Ovary (tissue), 9 donors: Measurements from ENCODE around the gene LGR5. TPM values are rescaled to one million over a fixed set of nuclear protein-coding genes. Genes with fewer than 3 reads are reported as not detected.
"Not testable (repeated sequence)": the region's sequence is repeated elsewhere in the genome, so short reads cannot be mapped to it uniquely, and the experiment has no call there.

Experiments
- DNase-seq, 5 donors: peaks; one replicate each; pipeline ENCODE4 v3.0.0-alpha.2; 2019 to 2020
- H3K27ac ChIP-seq, 2 donors: fragments of 200-600 bp; one replicate each; pipeline versions ENCODE4 v1.5.1 to v1.8.0; 2019 to 2022
- H3K27me3 ChIP-seq: fragments of 200-600 bp; one replicate; pipeline ENCODE4 v1.8.0; 2022
- H3K36me3 ChIP-seq: fragments of 200-600 bp; sonication (generic); one replicate; pipeline ENCODE4 v1.5.1; 2019
- H3K4me1 ChIP-seq: one replicate; pipeline ENCODE4 v1.8.1; 2013; ENCODE audit warnings: mild to moderate bottlenecking, moderate library complexity; ENCODE audit not compliant: insufficient read depth
- H3K4me3 ChIP-seq: fragments of 200-600 bp; sonication (generic); one replicate; pipeline ENCODE4 v1.5.1; 2017
- H3K9me3 ChIP-seq, 2 donors: fragments of 200-600 bp in 1 of 2; sonication (generic) in 1 of 2; one replicate each; pipeline versions ENCODE4 v1.5.1 to v1.8.1; 2013 to 2019; ENCODE audit warnings: mild to moderate bottlenecking in 1 of 2, moderate library complexity in 1 of 2
- EP300 ChIP-seq: sonication (generic); formaldehyde crosslinking; IDR thresholded peaks from one replicate; pipeline ENCODE4 v1.6.1; 2017; ENCODE audit warnings: antibody characterized with exemption
- POLR2A ChIP-seq: fragments of 450-650 bp; IDR thresholded peaks from one replicate; pipeline ENCODE4 v1.6.1; 2017; ENCODE audit warnings: antibody characterized with exemption, mild to moderate bottlenecking, moderate library complexity
- WGBS, 3 donors: extraction: QIAGEN DNeasy Blood & Tissue Kit in 1 of 3; methylation state at CpG; one replicate each; pipeline versions ENCODE4 v1.1.5 to v1.1.7; 2013 to 2017; 5-methylcytosine and 5-hydroxymethylcytosine counted together
- intact Hi-C, 4 donors: fragments of 100-400 bp; cut with DNase I; formaldehyde crosslinking; loops; one replicate each; pipeline versions ENCODE4 v1.11.0 to v1.15.1; 2022 to 2023
- polyA plus RNA-seq, 2 donors: library from polyadenylated mRNA; stranded (reverse); fragments of 200-250 nt in 1 of 2; fragments of 350-450 nt in 1 of 2; fragmentation: Illumina TruSeq in 1 of 2; extraction: RNeasy Lipid Tissue Mini Kit (QIAGEN cat#74804) in 1 of 2; gene quantifications; one replicate each; pipeline ENCODE4 v1.2.3, GENCODE V29; 2013 to 2014
- total RNA-seq, 7 donors: library from RNA; depleted of rRNA in 2 of 7; stranded (reverse); fragments of >200 nt in 2 of 7; fragmentation: NEBNext Ultra II Directional in 3 of 7; extraction: Animal tissue kit (Norgen Biotek cat#: 25700) in 3 of 7; gene quantifications; one replicate each; pipeline versions ENCODE4 v1.1.0 to v1.2.4, GENCODE V29; 2016 to 2023
- TF ChIP-seq, protein P1 (sequence below), 3 donors: fragments of 450-650 bp in 2 of 3; fragments of 200-600 bp in 1 of 3; IDR thresholded peaks; one replicate each; pipeline versions ENCODE4 v1.5.1 to v1.8.0; 2016 to 2022; ENCODE audit warnings: antibody characterized with exemption in 3 of 3, mild to moderate bottlenecking in 1 of 3
- donor health status: DM: no; HTN: no; CAD: no; lungs with moderate emphysema.
- donor health status: DM: no; HTN: no; CAD: no.
- donor health status: Bipolar disorder and iron deficiency.
- donor health status: DM: yes; HTN: yes; CAD: no.
- donor health status: DM: no; HTN: no; CAD: no.
- donor health status: DM: yes; HTN: yes; CAD: no.

LGR5 gene
- total and polyA plus RNA-seq, 9 donors: 0.31 to 3.5 (median 0.84) TPM

DNA sequence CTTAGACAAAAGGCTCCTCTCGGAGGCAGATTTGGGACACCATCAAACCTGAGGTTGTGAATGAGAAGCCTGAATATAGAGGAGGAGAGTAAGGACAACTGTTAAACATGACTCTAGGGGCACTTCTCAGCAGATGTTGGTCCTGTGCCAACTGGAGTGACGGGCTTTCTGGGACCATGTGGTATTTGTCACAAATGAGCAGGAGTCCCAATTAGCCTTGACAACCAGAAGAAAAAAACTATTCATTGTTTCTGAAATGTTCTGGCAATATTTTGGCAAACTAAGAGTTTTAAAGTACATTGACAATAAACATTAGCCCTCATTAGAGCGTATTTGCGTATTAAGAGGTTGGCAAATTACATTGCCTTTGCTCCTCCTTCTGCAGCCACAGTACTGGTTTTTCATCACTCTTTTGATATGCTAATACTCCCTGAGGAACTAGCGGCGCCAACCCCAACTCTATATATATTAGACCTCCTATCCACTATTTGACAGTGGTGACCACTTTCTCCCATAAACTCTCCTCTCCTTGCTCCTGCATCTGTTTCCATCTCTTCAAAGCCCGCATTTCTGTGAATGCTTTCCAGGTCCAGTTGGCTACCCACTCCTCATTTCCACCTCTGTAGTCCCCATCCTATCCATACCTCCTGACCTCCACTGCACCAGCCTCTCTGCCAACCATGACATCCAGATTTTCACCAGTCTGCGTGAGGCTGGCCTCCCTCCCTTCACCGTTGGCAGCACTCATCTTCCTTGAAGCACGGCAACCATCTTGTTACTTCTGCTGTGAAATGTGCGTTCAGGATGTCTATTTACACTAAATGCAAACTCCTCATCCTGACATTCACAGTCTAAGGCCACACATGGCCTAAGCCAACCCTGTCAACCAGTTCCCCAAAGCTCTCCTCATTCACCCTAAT is 123.3 kb downstream of the LGR5 start:
- no peak overlapping the region for H3K27ac ChIP-seq
- H3K36me3 ChIP-seq: no peaks in the 10 kb centered on the region
- intact Hi-C loops: no loop called here
- no peak for DNase-seq
- TF ChIP-seq EP300: no peak
- no peak for TF ChIP-seq POLR2A
- TF ChIP-seq, protein P1, sequence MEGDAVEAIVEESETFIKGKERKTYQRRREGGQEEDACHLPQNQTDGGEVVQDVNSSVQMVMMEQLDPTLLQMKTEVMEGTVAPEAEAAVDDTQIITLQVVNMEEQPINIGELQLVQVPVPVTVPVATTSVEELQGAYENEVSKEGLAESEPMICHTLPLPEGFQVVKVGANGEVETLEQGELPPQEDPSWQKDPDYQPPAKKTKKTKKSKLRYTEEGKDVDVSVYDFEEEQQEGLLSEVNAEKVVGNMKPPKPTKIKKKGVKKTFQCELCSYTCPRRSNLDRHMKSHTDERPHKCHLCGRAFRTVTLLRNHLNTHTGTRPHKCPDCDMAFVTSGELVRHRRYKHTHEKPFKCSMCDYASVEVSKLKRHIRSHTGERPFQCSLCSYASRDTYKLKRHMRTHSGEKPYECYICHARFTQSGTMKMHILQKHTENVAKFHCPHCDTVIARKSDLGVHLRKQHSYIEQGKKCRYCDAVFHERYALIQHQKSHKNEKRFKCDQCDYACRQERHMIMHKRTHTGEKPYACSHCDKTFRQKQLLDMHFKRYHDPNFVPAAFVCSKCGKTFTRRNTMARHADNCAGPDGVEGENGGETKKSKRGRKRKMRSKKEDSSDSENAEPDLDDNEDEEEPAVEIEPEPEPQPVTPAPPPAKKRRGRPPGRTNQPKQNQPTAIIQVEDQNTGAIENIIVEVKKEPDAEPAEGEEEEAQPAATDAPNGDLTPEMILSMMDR (IDR thresholded peaks at IDR 0.05): no peak
- H3K4me1 ChIP-seq: no peaks in the 10 kb centered on the region
- WGBS, 3 donors: 47 to 55% (median 53%) methylated on average over 11 of the region's 11 CpGs
- no peaks in the 10 kb centered on the region for H3K9me3 ChIP-seq
- H3K27me3 ChIP-seq: no peaks in the 10 kb centered on the region
- no peak overlapping the region for H3K4me3 ChIP-seq

DNA sequence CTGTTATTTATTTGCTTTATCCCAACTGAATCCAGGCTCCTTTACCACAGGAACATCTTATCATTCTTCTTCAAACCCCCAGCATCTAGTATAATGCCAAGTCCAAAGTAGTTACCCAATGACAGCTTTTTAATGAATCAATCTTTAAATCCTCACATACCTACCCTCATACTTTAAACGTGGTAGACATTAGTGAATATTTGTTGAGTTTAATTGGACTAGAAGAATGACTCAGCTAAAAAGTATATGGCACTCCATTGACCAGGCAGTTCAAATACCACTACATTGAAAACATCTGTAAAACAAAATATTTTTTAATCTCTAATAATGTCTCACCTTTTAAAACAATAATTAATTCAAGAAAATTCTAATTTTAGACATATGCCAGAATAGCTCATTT is 125.9 kb downstream of the LGR5 start:
- Histone ChIP-seq H3K4me1 (no peaks in the 10 kb centered on the region), H3K36me3 (no peaks in the 10 kb centered on the region), H3K4me3 (no peak overlapping the region), H3K27me3 (no peaks in the 10 kb centered on the region), H3K9me3 (no peaks in the 10 kb centered on the region), H3K27ac (no peak overlapping the region)
- TF ChIP-seq, protein P1 (IDR thresholded peaks at IDR 0.05): no peak
- TF ChIP-seq EP300 (no peak), POLR2A (no peak)
- intact Hi-C loops: no loop called here
- 39 to 67% (median 60%) methylated on average over 1 of the region's 1 CpG for WGBS, 3 donors
- no peak for DNase-seq

DNA sequence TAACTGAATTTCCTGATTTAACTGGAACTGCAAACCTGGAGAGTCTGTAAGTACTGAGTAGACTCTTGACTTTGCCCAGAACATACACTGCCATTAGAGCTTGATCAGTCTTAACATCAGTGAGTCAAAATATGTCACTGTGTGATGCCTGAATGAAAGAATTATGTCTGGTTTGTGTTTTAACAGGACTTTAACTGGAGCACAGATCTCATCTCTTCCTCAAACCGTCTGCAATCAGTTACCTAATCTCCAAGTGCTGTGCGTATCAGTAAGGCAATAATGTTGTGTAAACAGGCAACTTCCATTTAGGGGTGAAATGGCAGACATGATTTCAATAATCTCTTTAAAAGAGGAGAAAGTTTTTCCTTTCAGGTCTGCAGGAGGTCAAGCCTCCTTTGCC is 127.1 kb downstream of the LGR5 start:
- no peak overlapping the region for H3K4me3 ChIP-seq
- H3K27me3 ChIP-seq: no peaks in the 10 kb centered on the region
- intact Hi-C loops: no loop called here
- H3K4me1 ChIP-seq: no peaks in the 10 kb centered on the region
- H3K36me3 ChIP-seq: no peaks in the 10 kb centered on the region
- no peaks in the 10 kb centered on the region for H3K9me3 ChIP-seq
- no peak for TF ChIP-seq EP300
- no peak for TF ChIP-seq POLR2A
- TF ChIP-seq, protein P1 (IDR thresholded peaks at IDR 0.05): no peak
- 66 to 68% (median 67%) methylated on average over 2 of the region's 2 CpGs for WGBS, 3 donors
- no peak for DNase-seq
- no peak overlapping the region for H3K27ac ChIP-seq

DNA sequence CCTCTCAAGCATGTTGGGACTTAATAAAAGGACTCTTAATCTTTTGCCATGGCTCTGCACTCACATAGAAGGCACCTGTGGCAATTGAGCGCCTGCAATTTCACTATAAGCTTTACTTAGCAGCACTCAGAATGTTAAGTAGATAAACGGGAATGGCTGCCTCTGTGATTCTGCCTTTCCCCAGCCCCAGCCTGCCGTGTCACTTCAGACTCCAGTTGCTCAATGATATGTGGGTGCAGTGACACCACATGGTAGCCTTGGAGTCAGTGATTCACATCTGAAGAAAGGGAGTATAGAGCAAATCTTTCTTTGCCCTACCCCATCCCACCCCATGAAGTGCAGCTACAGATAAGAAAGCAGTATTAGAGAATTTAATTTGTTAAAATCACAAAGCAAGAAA is 127.9 kb downstream of the LGR5 start:
- H3K4me3 ChIP-seq: no peak overlapping the region
- DNase-seq: no peak
- no peaks in the 10 kb centered on the region for H3K36me3 ChIP-seq
- TF ChIP-seq, protein P1 (IDR thresholded peaks at IDR 0.05): no peak
- TF ChIP-seq EP300: no peak
- TF ChIP-seq POLR2A: no peak
- H3K4me1 ChIP-seq: no peaks in the 10 kb centered on the region
- 74 to 79% (median 75%) methylated on average over 3 of the region's 3 CpGs for WGBS, 3 donors
- no peaks in the 10 kb centered on the region for H3K27me3 ChIP-seq
- intact Hi-C loops: no loop called here
- no peak overlapping the region for H3K27ac ChIP-seq
- no peaks in the 10 kb centered on the region for H3K9me3 ChIP-seq

DNA sequence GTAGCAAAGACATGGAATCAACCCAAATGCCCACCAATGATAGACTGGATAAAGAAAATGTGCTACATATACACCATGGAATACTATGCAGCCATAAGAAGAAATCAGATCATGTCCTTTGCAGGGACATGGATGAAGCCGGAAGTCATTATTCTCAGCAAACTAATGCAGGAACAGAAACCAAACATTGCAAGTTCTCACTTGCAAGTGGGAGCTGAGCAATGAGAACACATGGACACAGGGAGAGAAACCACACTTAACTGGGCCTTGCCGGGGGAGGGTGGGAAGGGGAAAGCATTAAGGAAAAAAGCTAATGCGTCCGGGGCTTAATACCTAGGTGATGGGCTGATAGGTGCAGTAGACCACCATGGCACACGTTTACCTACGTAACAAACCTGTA is 130.3 kb downstream of the LGR5 start:
- H3K36me3 ChIP-seq, H3K9me3 ChIP-seq, H3K27me3 ChIP-seq, DNase-seq, H3K4me3 ChIP-seq, H3K4me1 ChIP-seq, H3K27ac ChIP-seq, intact Hi-C loops: not testable (repeated sequence)
- WGBS, 3 donors: 80 to 94% (median 88%) methylated on average over 6 of the region's 6 CpGs
